GM12875 (cell line): ENCODE results near the gene IGFLR1.

Source experiments
- H3K4me3 ChIP-seq: one replicate; pipeline ENCODE4 v1.5.1; 2011; ENCODE audit warnings: low read depth, low read length, control low read depth
- TF ChIP-seq, protein P1 (sequence below): IDR thresholded peaks from 2 replicates; pipeline ENCODE4 v1.5.1; 2011; ENCODE audit warnings: low read depth, mild to moderate bottlenecking, control low read depth, inconsistent platforms, low read length, moderate library complexity, borderline replicate concordance; ENCODE audit not compliant: insufficient read depth

Gene IGFLR1

DNA sequence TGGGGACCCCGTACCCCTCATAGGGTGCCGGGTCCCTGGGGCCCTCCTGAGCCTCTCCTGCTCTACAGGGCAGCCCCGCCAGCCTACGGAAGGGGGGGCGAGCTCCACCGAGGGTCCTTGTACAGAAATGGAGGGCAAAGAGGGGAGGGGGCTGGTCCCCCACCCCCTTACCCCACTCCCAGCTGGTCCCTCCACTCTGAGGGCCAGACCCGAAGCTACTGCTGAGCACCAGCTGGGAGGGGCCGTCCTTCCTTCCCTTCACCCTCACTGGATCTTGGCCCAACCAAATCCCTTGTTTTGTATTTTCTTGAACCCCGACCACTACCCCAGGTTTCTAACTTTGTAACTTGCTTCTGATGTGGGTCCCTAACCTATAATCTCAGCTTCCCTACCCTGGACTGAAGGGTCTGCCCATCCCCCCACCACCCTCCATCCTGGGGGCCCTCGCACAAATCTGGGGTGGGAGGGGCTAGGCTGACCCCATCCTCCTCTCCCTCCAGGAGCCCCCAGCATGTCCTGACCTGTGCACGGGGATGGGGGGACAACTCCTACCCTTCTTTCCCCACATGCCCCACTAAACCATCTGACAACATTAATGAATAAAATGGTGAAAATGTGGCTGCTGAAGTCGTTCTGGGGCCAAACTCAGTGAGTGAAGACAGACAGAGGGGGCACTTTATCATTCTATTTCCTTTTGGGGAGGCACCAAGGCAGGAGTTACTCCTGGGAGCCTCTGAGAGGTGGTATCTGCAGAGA is 46.1 kb upstream of the IGFLR1 start:
- TF ChIP-seq, protein P1, sequence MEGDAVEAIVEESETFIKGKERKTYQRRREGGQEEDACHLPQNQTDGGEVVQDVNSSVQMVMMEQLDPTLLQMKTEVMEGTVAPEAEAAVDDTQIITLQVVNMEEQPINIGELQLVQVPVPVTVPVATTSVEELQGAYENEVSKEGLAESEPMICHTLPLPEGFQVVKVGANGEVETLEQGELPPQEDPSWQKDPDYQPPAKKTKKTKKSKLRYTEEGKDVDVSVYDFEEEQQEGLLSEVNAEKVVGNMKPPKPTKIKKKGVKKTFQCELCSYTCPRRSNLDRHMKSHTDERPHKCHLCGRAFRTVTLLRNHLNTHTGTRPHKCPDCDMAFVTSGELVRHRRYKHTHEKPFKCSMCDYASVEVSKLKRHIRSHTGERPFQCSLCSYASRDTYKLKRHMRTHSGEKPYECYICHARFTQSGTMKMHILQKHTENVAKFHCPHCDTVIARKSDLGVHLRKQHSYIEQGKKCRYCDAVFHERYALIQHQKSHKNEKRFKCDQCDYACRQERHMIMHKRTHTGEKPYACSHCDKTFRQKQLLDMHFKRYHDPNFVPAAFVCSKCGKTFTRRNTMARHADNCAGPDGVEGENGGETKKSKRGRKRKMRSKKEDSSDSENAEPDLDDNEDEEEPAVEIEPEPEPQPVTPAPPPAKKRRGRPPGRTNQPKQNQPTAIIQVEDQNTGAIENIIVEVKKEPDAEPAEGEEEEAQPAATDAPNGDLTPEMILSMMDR: no peak

DNA sequence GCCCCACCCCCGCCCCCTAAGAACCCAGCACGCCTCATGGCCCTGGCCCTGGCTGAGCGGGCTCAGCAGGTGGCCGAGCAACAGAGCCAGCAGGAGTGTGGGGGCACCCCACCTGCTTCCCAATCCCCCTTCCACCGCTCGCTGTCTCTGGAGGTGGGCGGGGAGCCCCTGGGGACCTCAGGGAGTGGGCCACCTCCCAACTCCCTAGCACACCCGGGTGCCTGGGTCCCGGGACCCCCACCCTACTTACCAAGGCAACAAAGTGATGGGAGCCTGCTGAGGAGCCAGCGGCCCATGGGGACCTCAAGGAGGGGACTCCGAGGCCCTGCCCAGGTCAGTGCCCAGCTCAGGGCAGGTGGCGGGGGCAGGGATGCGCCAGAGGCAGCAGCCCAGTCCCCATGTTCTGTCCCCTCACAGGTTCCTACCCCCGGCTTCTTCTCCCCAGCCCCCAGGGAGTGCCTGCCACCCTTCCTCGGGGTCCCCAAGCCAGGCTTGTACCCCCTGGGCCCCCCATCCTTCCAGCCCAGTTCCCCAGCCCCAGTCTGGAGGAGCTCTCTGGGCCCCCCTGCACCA is 45.1 kb upstream of the IGFLR1 start:
- TF ChIP-seq, protein P1: no peak
- H3K4me3 ChIP-seq: no peak overlapping the region

More for the DNA sequence above, 46.1 kb upstream of the IGFLR1 start:
- H3K4me3 ChIP-seq: no peak overlapping the region

DNA sequence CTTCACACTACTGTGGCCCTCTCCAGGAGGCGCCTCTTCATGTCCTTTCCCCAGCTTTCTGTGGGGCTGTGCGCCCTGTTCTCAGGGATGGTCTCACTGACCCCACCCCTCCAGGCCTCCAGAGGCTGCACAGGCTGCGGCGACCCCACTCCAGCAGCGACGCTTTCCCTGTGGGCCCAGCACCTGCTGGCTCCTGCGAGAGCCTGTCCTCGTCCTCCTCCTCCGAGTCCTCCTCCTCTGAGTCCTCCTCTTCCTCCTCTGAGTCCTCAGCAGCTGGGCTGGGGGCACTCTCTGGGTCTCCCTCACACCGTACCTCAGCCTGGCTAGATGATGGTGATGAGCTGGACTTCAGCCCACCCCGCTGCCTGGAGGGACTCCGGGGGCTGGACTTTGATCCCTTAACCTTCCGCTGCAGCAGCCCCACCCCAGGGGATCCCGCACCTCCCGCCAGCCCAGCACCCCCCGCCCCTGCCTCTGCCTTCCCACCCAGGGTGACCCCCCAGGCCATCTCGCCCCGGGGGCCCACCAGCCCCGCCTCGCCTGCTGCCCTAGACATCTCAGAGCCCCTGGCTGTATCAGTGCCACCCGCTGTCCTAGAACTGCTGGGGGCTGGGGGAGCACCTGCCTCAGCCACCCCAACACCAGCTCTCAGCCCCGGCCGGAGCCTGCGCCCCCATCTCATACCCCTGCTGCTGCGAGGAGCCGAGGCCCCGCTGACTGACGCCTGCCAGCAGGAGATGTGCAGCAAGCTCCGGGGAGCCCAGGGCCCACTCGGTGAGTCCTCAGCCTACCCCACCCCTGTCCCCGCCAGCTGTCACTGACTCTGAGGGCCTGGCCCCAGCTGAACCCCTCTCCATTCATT is 44.3 kb upstream of the IGFLR1 start:
- H3K4me3 ChIP-seq: no peak overlapping the region
- TF ChIP-seq, protein P1: no peak

DNA sequence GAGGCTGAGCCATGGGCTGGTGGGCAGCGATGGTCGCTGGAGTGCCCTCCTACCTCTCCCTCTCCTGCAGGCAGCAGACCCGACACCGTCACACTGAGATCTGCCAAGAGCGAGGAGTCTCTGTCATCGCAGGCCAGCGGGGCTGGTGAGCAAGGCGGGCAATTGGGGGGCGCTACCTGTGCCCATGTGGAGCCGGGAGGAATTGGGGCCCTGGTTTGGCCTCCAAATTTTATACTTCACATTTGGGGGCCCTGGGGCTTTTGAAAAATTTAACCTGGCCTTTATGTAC is 43.0 kb upstream of the IGFLR1 start:
- no peak overlapping the region for H3K4me3 ChIP-seq

DNA sequence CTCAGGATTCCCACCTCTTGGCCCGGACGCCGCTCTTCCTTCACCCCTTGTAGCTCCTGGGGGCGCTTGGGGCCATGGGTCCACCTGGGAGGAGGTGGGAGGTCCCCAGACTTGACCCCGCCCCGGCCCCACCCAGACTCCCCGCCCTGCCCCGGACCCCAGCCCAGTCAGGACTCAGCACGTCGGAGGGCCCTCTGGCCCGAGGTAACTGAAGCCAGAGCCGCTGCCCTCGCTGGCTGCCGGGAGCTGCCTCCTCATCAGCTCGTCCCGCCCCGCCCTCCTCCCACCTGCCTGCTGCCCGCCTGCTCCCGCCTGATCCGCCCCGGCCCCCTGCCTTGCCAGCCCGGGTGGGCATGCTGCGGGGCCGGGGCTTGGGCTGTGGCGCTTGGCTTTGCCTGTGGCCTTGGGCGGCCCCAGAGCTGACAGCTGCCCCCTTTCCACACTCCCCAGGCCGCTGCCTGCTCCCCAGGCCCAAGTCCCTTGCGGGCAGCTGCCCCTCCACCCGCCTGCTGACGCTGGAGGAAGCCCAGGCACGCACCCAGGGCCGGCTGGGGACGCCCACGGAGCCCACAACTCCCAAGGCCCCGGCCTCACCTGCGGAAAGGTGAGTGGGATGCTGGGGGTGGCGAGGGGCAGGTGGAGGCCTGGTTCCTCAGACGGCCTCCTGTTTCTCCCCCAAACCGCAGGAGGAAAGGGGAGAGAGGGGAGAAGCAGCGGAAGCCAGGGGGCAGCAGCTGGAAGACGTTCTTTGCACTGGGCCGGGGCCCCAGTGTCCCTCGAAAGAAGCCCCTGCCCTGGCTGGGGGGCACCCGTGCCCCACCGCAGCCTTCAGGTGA is 42.5 kb upstream of the IGFLR1 start:
- TF ChIP-seq, protein P1: no peak
- no peak overlapping the region for H3K4me3 ChIP-seq

More for the DNA sequence above, 43.0 kb upstream of the IGFLR1 start:
- TF ChIP-seq, protein P1: no peak

DNA sequence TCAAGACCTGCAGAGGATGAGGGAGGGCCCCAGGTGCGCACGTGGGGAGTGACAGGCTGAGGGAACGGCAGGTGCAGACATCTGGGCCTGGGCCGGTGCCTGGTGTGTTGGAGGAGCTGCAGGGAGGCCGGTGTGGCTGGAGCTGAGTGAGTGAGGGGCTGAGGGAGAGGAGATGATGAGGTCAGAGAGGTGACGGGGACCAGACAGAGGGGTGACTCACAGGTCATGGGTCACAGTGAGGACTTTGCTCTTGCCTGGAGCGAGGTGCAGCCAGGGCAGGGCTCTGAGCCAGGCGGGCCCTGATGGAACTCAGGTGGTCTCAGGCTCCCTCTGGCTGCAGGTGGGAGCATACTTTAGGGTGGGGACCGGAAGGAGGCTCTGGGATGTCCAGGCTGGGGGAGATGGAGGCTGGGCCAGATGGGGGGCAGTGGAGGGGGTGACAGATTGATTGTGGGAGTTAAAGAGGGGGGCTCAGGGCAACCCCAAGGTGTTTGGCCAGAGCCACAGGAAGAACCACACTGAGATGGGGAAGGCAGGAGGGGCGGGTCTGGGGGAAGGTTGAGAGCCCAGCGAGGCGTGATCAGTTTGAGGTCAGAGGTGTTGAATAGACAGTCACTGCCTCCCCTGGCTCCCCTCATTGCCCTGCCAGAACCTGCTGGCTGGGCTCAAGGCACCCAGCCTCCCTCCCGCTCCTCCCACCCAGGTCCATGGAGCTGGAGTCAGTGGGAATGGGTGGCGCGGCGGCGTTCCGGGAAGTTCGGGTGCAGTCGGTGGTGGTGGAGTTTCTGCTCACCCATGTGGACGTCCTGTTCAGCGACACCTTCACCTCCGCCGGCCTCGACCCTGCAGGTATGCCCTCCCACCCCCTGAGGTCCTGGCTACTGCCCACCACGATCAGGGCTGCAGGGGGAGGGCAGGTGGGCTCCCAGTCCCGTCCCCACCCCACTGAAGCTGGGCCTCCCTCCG is 41.5 kb upstream of the IGFLR1 start:
- no peak overlapping the region for H3K4me3 ChIP-seq
- TF ChIP-seq, protein P1: no peak
